Measurements from ENCODE around the gene B3GALT2.

The B3GALT2 gene

DNA sequence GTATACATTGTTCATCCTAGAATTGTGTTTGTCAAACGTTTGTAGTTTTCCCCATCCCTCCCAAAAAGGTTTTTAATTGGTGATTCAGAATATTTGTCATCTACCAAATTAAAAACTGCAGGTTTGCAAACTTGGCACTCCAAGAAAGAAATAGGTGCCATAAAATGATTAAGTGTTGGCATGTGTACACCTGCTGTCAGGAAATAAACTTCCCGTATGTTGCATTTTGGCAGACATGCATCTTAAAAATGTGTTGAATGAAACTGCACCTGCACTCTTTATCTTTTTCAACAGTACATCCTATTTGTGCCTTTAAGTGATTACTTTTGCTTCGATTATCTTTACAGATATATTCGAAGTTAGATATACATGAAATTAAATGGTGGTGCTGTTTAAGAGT lies 7.3 kb downstream of the B3GALT2 start:
- H3K9me3 ChIP-seq (ENCODE audit: control insufficient read depth, low read depth, low read length), result no peaks in the 10 kb centered on the region
- no peaks in the 10 kb centered on the region for H3K27me3 ChIP-seq (ENCODE audit: control insufficient read depth, insufficient read depth, low read length)
- no peak overlapping the region for H3K9ac ChIP-seq (ENCODE audit: low read length)
- no peaks in the 10 kb centered on the region for H3K36me3 ChIP-seq (ENCODE audit: control insufficient read depth, low read depth, low read length)
- no peaks in the 10 kb centered on the region for H3K4me1 ChIP-seq (ENCODE audit: control insufficient read depth, low read depth, low read length)
- H3K27ac ChIP-seq (ENCODE audit: low read length), result no peak overlapping the region
- H3K4me3 ChIP-seq (ENCODE audit: low read length), result no peak overlapping the region

DNA sequence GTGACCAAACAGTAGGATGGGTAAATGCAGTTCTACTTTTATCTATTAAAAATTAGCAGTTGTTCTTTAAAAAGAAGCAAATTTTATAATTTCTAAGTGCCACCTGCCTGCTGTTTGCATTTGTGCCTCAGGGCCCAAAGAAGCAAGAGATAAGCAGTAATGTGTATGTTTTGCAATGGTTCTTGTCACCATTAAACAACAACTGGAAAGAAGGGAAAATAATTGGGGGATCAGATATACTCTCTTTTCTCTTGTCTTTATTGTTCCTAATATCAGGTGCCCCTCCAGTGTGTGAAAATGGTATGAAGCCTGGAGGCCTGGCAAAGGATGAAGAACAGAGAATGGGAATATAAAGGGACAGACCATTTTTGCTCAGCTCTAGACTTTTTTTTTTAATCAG lies 9.6 kb downstream of the B3GALT2 start:
- no peaks in the 10 kb centered on the region for H3K4me1 ChIP-seq (ENCODE audit: control insufficient read depth, low read depth, low read length)
- H3K27me3 ChIP-seq (ENCODE audit: control insufficient read depth, insufficient read depth, low read length), result no peaks in the 10 kb centered on the region
- H3K9ac ChIP-seq (ENCODE audit: low read length), result no peak overlapping the region
- no peaks in the 10 kb centered on the region for H3K36me3 ChIP-seq (ENCODE audit: control insufficient read depth, low read depth, low read length)
- H3K4me3 ChIP-seq (ENCODE audit: low read length), result no peak overlapping the region
- H3K9me3 ChIP-seq (ENCODE audit: control insufficient read depth, low read depth, low read length), result no peaks in the 10 kb centered on the region
- no peak overlapping the region for H3K27ac ChIP-seq (ENCODE audit: low read length)

DNA sequence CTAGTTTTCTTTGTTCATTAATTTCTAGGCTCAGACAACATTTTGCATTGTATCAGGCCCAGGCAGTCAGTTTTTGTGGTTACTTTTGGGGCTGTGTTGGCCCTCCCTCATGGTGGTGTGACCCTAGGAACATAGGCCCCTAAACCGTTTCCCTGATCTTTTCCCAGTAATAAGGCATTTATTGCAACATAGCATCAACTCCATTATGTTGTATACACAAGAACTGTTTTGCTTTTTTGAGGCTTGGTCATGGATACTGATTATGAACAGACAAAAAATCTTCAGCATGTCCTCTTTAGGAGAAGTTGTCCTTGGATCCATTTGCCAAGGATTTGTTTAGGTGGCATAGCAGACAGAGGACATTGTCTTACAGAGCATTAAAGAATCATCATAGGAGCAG lies 10.3 kb downstream of the B3GALT2 start:
- Histone ChIP-seq H3K4me3 (ENCODE audit: low read length) (no peak overlapping the region), H3K9ac (ENCODE audit: low read length) (no peak overlapping the region), H3K27ac (ENCODE audit: low read length) (no peak overlapping the region), H3K36me3 (ENCODE audit: control insufficient read depth, low read depth, low read length) (no peaks in the 10 kb centered on the region), H3K27me3 (ENCODE audit: control insufficient read depth, insufficient read depth, low read length) (no peaks in the 10 kb centered on the region), H3K9me3 (ENCODE audit: control insufficient read depth, low read depth, low read length) (no peaks in the 10 kb centered on the region), H3K4me1 (ENCODE audit: control insufficient read depth, low read depth, low read length) (no peaks in the 10 kb centered on the region)

DNA sequence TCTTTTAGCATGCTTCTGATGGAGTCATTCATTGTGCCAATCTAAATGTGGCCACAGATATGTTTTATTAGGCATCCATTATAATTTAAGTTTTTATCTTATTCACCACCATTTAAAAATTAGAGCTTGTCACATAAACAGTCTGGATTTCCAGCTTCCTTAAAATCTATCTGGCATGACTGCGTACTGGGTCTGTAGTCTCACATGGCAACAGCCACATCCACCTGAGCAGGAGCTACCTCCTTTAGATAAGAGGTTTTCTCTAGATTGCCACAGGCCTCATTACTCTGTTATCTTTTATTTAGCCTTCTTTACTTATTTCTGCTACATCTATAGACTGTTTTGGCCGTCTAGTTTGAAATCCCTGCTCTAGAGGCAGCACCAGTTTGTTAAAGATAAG lies 29.1 kb downstream of the B3GALT2 start:
- Histone ChIP-seq H3K9ac (ENCODE audit: low read length) (no peak overlapping the region), H3K9me3 (ENCODE audit: control insufficient read depth, low read depth, low read length) (no peaks in the 10 kb centered on the region), H3K27ac (ENCODE audit: low read length) (no peak overlapping the region), H3K4me1 (ENCODE audit: control insufficient read depth, low read depth, low read length) (no peaks in the 10 kb centered on the region), H3K36me3 (ENCODE audit: control insufficient read depth, low read depth, low read length) (peaks cover 18% of the 10 kb centered on the region), H3K27me3 (ENCODE audit: control insufficient read depth, insufficient read depth, low read length) (no peaks in the 10 kb centered on the region), H3K4me3 (ENCODE audit: low read length) (no peak overlapping the region)

DNA sequence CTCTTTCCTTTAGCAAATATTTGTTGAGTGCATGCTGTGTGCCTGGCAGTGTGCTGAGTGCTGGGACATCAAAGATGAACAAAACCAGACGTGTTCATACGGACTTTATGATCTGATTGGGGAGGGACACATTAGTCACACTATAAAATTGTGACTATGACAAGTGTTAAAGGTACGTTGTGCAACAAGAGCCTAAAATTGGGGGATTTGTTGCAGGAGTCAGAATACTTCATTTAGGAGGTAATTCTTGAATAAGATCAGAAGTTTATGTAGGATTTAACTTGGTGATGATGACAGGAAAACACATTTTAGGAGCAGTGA lies 29.6 kb downstream of the B3GALT2 start:
- no peak overlapping the region for H3K27ac ChIP-seq (ENCODE audit: low read length)
- no peaks in the 10 kb centered on the region for H3K4me1 ChIP-seq (ENCODE audit: control insufficient read depth, low read depth, low read length)
- H3K9me3 ChIP-seq (ENCODE audit: control insufficient read depth, low read depth, low read length), result no peaks in the 10 kb centered on the region
- no peak overlapping the region for H3K9ac ChIP-seq (ENCODE audit: low read length)
- no peaks in the 10 kb centered on the region for H3K27me3 ChIP-seq (ENCODE audit: control insufficient read depth, insufficient read depth, low read length)
- peaks cover 22% of the 10 kb centered on the region for H3K36me3 ChIP-seq (ENCODE audit: control insufficient read depth, low read depth, low read length)
- no peak overlapping the region for H3K4me3 ChIP-seq (ENCODE audit: low read length)

DNA sequence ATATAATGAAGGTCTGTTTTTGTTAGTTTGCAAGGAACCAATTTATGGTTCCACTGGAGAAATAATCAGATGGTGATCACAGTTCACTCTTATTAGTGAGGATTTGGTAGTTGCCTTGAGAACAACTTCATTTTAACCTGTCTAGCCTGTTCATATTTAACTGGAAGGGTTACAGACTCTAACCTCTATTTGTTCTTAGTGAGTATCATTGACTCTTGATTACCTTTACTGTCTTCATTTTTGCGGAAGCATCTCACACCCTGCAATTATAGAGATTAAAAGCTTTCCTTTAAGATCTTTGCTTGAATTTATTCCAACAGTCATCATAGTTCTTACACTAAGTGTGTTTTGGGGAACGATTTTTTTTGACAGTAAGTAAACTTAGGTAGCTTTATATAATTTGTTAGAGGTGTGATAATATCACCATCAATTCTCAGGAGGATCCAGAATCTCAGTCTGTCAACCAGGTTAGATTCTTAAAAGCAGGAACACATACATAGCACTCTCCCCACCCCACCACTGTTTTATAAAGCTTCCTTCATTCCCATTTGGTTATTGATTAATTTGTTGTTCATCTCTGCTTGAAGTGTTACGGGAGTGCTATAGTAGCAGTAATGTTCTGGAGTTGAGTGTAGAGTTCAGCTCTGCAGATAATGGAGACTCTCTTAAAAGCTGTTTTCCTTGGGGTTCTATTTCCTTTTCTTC lies 30.1 kb downstream of the B3GALT2 start:
- Histone ChIP-seq H3K4me1 (ENCODE audit: control insufficient read depth, low read depth, low read length) (no peaks in the 10 kb centered on the region), H3K27me3 (ENCODE audit: control insufficient read depth, insufficient read depth, low read length) (no peaks in the 10 kb centered on the region), H3K27ac (ENCODE audit: low read length) (no peak overlapping the region), H3K9me3 (ENCODE audit: control insufficient read depth, low read depth, low read length) (no peaks in the 10 kb centered on the region), H3K36me3 (ENCODE audit: control insufficient read depth, low read depth, low read length) (peaks cover 25% of the 10 kb centered on the region), H3K4me3 (ENCODE audit: low read length) (no peak overlapping the region), H3K9ac (ENCODE audit: low read length) (no peak overlapping the region)

DNA sequence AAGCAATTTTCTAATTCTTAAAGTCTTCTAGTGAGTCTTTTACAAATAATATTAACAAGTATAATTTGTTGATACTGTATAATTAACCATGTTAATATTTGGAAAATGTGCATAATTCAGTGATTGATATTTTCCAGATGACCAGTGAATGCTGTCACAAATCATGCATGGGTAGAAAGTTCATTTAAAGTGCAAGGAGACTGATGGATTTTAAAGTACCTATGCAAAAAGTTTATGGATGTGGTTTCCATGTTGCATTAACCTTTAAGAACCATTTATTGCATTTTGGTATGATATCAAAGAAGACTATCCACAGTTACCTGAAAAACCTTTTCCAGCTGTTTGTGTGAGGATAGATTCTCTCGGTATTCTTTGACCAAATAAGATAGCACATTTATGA lies 41.4 kb downstream of the B3GALT2 start:
- Histone ChIP-seq H3K27ac (ENCODE audit: low read length) (no peak overlapping the region), H3K4me3 (ENCODE audit: low read length) (no peak overlapping the region), H3K27me3 (ENCODE audit: control insufficient read depth, insufficient read depth, low read length) (no peaks in the 10 kb centered on the region), H3K9me3 (ENCODE audit: control insufficient read depth, low read depth, low read length) (no peaks in the 10 kb centered on the region), H3K36me3 (ENCODE audit: control insufficient read depth, low read depth, low read length) (peaks cover 62% of the 10 kb centered on the region), H3K9ac (ENCODE audit: low read length) (no peak overlapping the region), H3K4me1 (ENCODE audit: control insufficient read depth, low read depth, low read length) (no peaks in the 10 kb centered on the region)

DNA sequence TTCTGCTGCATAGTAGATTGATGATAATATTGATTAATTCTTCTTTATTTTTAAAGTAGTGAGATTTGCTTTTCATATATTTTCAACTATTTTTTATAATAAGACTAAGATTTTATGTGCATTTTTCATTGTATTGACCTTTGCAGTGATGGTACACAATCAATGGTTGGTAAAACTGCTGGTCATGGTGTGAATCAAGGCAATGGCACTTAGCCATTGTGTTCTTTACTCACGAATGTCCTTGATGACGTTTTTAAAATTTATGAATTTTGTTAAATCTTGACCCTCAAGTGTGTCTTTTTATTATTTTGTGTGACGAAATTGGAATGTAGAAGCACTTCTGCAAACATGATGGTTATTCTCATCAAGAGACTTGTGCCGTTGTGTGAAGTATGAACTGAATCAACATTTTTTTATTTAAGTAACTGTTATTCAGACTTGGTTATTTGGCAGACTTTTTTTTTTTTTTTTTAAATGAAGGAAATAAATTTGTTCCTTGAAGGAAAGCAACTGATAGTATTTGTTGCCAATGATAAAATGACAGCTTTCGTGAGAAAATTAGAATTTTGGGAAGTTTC lies 42.0 kb downstream of the B3GALT2 start:
- no peaks in the 10 kb centered on the region for H3K27me3 ChIP-seq (ENCODE audit: control insufficient read depth, insufficient read depth, low read length)
- H3K9me3 ChIP-seq (ENCODE audit: control insufficient read depth, low read depth, low read length), result no peaks in the 10 kb centered on the region
- H3K36me3 ChIP-seq (ENCODE audit: control insufficient read depth, low read depth, low read length), result peaks cover 62% of the 10 kb centered on the region

DNA sequence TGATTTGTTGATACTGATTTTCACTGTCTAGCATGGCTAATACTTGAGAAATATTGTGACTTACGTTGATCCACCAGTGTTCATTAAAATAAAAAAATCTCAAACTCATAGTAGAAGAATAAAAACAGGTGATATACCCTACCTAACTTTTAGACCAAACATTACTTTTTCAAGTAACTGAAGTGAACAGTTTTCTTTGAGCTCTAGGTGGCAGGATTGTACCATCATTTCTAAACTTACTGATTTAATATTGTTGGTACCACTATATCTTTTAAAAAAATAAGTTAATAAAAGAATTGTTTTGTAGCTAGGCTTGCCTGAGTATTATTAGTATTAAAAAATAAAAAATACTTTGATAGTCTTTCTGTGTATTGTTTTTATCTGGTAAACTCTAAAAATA lies 43.1 kb downstream of the B3GALT2 start:
- Histone ChIP-seq H3K4me3 (ENCODE audit: low read length) (no peak overlapping the region), H3K9me3 (ENCODE audit: control insufficient read depth, low read depth, low read length) (no peaks in the 10 kb centered on the region), H3K27me3 (ENCODE audit: control insufficient read depth, insufficient read depth, low read length) (no peaks in the 10 kb centered on the region), H3K27ac (ENCODE audit: low read length) (no peak overlapping the region), H3K4me1 (ENCODE audit: control insufficient read depth, low read depth, low read length) (no peaks in the 10 kb centered on the region), H3K9ac (ENCODE audit: low read length) (no peak overlapping the region), H3K36me3 (ENCODE audit: control insufficient read depth, low read depth, low read length) (peaks cover 58% of the 10 kb centered on the region)

More for the DNA sequence above, 42.0 kb downstream of the B3GALT2 start:
- Histone ChIP-seq H3K9ac (ENCODE audit: low read length) (no peak overlapping the region), H3K4me3 (ENCODE audit: low read length) (no peak overlapping the region), H3K4me1 (ENCODE audit: control insufficient read depth, low read depth, low read length) (no peaks in the 10 kb centered on the region), H3K27ac (ENCODE audit: low read length) (no peak overlapping the region)

DNA sequence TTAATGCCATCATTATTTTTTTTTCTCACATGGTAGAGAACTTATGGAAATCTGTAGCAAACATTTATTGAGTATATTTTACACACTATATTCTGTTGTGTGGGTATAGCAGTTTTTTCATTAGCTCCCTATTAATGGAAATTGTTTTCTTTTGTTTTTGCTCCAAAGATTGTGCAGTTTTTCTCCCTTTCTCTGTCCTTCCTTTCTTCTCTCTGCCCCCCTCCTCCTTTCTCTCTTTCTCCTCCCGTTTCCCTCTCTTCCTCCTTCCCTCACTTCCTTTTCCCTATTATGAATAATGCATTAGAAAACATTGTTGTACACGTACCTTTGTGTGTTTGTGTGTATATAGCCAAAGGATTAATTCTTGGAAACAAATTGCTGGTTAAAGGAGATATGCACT lies 44.0 kb downstream of the B3GALT2 start:
- H3K27ac ChIP-seq (ENCODE audit: low read length), result no peak overlapping the region
- H3K9ac ChIP-seq (ENCODE audit: low read length), result no peak overlapping the region

DNA sequence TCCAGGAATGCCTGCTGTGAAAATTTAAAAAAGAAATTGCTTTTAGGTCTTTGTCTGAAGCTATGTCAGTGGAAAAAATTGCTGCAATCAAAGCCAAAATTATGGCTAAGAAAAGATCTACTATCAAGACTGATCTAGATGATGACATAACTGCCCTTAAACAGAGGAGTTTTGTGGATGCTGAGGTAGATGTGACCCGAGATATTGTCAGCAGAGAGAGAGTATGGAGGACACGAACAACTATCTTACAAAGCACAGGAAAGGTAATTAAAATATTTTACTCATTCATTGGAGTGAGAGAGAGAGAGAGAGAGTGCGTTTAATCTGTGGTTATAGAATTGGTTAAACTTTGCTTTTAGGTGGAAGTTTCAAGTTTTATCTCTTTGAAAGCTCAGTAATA lies 44.6 kb downstream of the B3GALT2 start:
- Histone ChIP-seq H3K27me3 (ENCODE audit: control insufficient read depth, insufficient read depth, low read length) (no peaks in the 10 kb centered on the region), H3K4me3 (ENCODE audit: low read length) (no peak overlapping the region), H3K4me1 (ENCODE audit: control insufficient read depth, low read depth, low read length) (no peaks in the 10 kb centered on the region), H3K9ac (ENCODE audit: low read length) (no peak overlapping the region), H3K36me3 (ENCODE audit: control insufficient read depth, low read depth, low read length) (peaks cover 60% of the 10 kb centered on the region), H3K9me3 (ENCODE audit: control insufficient read depth, low read depth, low read length) (no peaks in the 10 kb centered on the region), H3K27ac (ENCODE audit: low read length) (peak overlapping the region; percentile 37)

More for the DNA sequence above, 44.0 kb downstream of the B3GALT2 start:
- H3K4me3 ChIP-seq (ENCODE audit: low read length), result no peak overlapping the region
- no peaks in the 10 kb centered on the region for H3K27me3 ChIP-seq (ENCODE audit: control insufficient read depth, insufficient read depth, low read length)
- H3K36me3 ChIP-seq (ENCODE audit: control insufficient read depth, low read depth, low read length), result peaks cover 54% of the 10 kb centered on the region
- H3K9me3 ChIP-seq (ENCODE audit: control insufficient read depth, low read depth, low read length), result no peaks in the 10 kb centered on the region
- H3K4me1 ChIP-seq (ENCODE audit: control insufficient read depth, low read depth, low read length), result no peaks in the 10 kb centered on the region

DNA sequence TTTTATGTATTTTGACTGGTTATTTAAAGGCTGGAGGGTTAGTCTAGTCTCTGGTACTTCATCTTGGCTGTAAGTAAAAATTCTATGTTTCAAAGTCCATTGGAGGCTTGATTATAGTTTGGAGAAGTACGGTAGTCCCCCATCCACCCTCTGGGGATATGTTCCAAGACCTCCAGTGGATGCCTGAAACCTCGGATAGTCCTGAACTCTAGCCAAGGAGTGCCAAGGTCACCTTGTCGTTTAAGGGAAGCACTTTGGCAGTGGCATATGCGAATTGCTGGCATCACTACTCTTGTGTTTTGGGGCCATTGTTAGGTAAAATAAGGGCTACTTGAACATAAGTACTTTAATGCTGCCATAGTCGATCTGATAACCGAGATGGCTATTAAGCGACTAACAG lies 46.2 kb downstream of the B3GALT2 start:
- Histone ChIP-seq H3K27ac (ENCODE audit: low read length) (no peak overlapping the region), H3K27me3 (ENCODE audit: control insufficient read depth, insufficient read depth, low read length) (no peaks in the 10 kb centered on the region), H3K4me1 (ENCODE audit: control insufficient read depth, low read depth, low read length) (no peaks in the 10 kb centered on the region), H3K9me3 (ENCODE audit: control insufficient read depth, low read depth, low read length) (no peaks in the 10 kb centered on the region), H3K4me3 (ENCODE audit: low read length) (no peak overlapping the region), H3K36me3 (ENCODE audit: control insufficient read depth, low read depth, low read length) (peaks cover 65% of the 10 kb centered on the region), H3K9ac (ENCODE audit: low read length) (no peak overlapping the region)
